HEK293 (cell line): ENCODE measurements around the gene TTLL5.

Experiments
- FEZF1 ChIP-seq: fragments of 450-650 bp; formaldehyde crosslinking; IDR thresholded peaks from 2 replicates; pipeline ENCODE4 v1.5.1; 2016; ENCODE audit warnings: missing biosample characterization, missing genetic modification characterization
- GFI1B ChIP-seq: fragments of 450-650 bp; formaldehyde crosslinking; IDR thresholded peaks from 2 replicates; pipeline ENCODE4 v1.5.1; 2016; ENCODE audit warnings: missing biosample characterization, missing genetic modification characterization
- KLF10 ChIP-seq: fragments of 450-650 bp; IDR thresholded peaks from 2 replicates; pipeline ENCODE4 v1.5.1; 2018; ENCODE audit warnings: missing biosample characterization, mild to moderate bottlenecking, missing genetic modification characterization
- KLF17 ChIP-seq: fragments of 450-650 bp; formaldehyde crosslinking; IDR thresholded peaks from 2 replicates; pipeline ENCODE4 v1.5.1; 2016; ENCODE audit warnings: missing biosample characterization, missing genetic modification characterization
- PRDM1 ChIP-seq: fragments of 450-650 bp; formaldehyde crosslinking; IDR thresholded peaks from 2 replicates; pipeline ENCODE4; 2016; ENCODE audit warnings: missing biosample characterization, missing genetic modification characterization
- PRDM10 ChIP-seq: fragments of 450-650 bp; formaldehyde crosslinking; IDR thresholded peaks from 2 replicates; pipeline ENCODE4 v1.5.1; 2016; ENCODE audit warnings: missing biosample characterization, missing genetic modification characterization
- PRDM2 ChIP-seq: fragments of 450-650 bp; formaldehyde crosslinking; IDR thresholded peaks from 2 replicates; pipeline ENCODE4 v1.5.1; 2016; ENCODE audit warnings: missing biosample characterization, missing genetic modification characterization, borderline replicate concordance
- REPIN1 ChIP-seq: fragments of 450-650 bp; formaldehyde crosslinking; IDR thresholded peaks from 2 replicates; pipeline ENCODE4 v1.5.1; 2017; ENCODE audit warnings: missing biosample characterization, missing genetic modification characterization, low read depth
- SP2 ChIP-seq: fragments of 450-650 bp; formaldehyde crosslinking; IDR thresholded peaks from 2 replicates; pipeline ENCODE4 v1.5.1; 2016; ENCODE audit warnings: missing biosample characterization, missing genetic modification characterization
- WT1 ChIP-seq: fragments of 450-650 bp; formaldehyde crosslinking; IDR thresholded peaks from 2 replicates; pipeline ENCODE4 v1.5.1; 2016; ENCODE audit warnings: missing biosample characterization, missing genetic modification characterization
- ZBTB20 ChIP-seq: fragments of 450-650 bp; formaldehyde crosslinking; IDR thresholded peaks from 2 replicates; pipeline ENCODE4 v1.5.1; 2016; ENCODE audit warnings: missing biosample characterization, missing genetic modification characterization
- ZBTB49 ChIP-seq: fragments of 450-650 bp; formaldehyde crosslinking; IDR thresholded peaks from 2 replicates; pipeline ENCODE4 v1.5.1; 2016; ENCODE audit warnings: missing biosample characterization, missing genetic modification characterization, low read depth
- ZIC2 ChIP-seq: fragments of 450-650 bp; formaldehyde crosslinking; IDR thresholded peaks from 2 replicates; pipeline ENCODE4 v1.5.1; 2016; ENCODE audit warnings: missing biosample characterization, missing genetic modification characterization
- ZNF157 ChIP-seq: fragments of 450-650 bp; formaldehyde crosslinking; IDR thresholded peaks from 2 replicates; pipeline ENCODE4 v1.5.1; 2016; ENCODE audit warnings: missing biosample characterization, missing genetic modification characterization
- ZNF16 ChIP-seq: fragments of 450-650 bp; formaldehyde crosslinking; IDR thresholded peaks from 2 replicates; pipeline ENCODE4 v1.5.1; 2016; ENCODE audit warnings: low read depth, missing biosample characterization, missing genetic modification characterization
- ZNF280D ChIP-seq: fragments of 450-650 bp; formaldehyde crosslinking; IDR thresholded peaks from 2 replicates; pipeline ENCODE4 v1.5.1; 2016; ENCODE audit warnings: missing biosample characterization, missing genetic modification characterization
- ZNF394 ChIP-seq: fragments of 450-650 bp; formaldehyde crosslinking; IDR thresholded peaks from 2 replicates; pipeline ENCODE4 v1.5.1; 2016; ENCODE audit warnings: missing biosample characterization, missing genetic modification characterization, mild to moderate bottlenecking, moderate library complexity, borderline replicate concordance
- ZNF398 ChIP-seq: fragments of 450-650 bp; formaldehyde crosslinking; IDR thresholded peaks from 2 replicates; pipeline ENCODE4 v1.5.1; 2017; ENCODE audit warnings: missing biosample characterization, missing genetic modification characterization
- ZNF558 ChIP-seq: fragments of 450-650 bp; formaldehyde crosslinking; IDR thresholded peaks from 2 replicates; pipeline ENCODE4 v1.5.1; 2016; ENCODE audit warnings: missing biosample characterization, missing genetic modification characterization
- ZNF654 ChIP-seq: fragments of 450-650 bp; formaldehyde crosslinking; IDR thresholded peaks from 2 replicates; pipeline ENCODE4 v1.5.1; 2016; ENCODE audit warnings: low read depth, missing biosample characterization, missing genetic modification characterization
- ZNF677 ChIP-seq: fragments of 450-650 bp; IDR thresholded peaks from 2 replicates; pipeline ENCODE4 v1.5.0; 2018; ENCODE audit warnings: missing biosample characterization, mild to moderate bottlenecking, missing genetic modification characterization, moderate library complexity
- ZNF701 ChIP-seq: fragments of 450-650 bp; formaldehyde crosslinking; IDR thresholded peaks from 2 replicates; pipeline ENCODE4 v1.5.1; 2016; ENCODE audit warnings: missing biosample characterization, missing genetic modification characterization
- ZNF785 ChIP-seq: fragments of 450-650 bp; formaldehyde crosslinking; IDR thresholded peaks from 2 replicates; pipeline ENCODE4 v1.5.1; 2016; ENCODE audit warnings: missing biosample characterization, missing genetic modification characterization

The TTLL5 gene

GRCh38 chr14:75711796-75712211, 50.8 kb downstream of the TTLL5 start (continued):
- TF ChIP-seq SP2 (tag by site-specific recombination), result no peak
- TF ChIP-seq GFI1B (tag by site-specific recombination), result no peak
- TF ChIP-seq ZIC2, result peak; percentile 51
- no peak for TF ChIP-seq ZNF394 (tag by site-specific recombination)
- peak; percentile 39; the same call in 1 of the 2 replicates for TF ChIP-seq WT1
- no peak for TF ChIP-seq ZNF677 (tag by site-specific recombination)
- no peak for TF ChIP-seq ZNF157 (tag by site-specific recombination)
- TF ChIP-seq ZNF785 (tag by site-specific recombination), result no peak
- TF ChIP-seq FEZF1 (tag by site-specific recombination), result peak; percentile 52
- peak; percentile 60 for TF ChIP-seq ZBTB20 (tag by site-specific recombination)
- TF ChIP-seq ZNF654, result no peak
- TF ChIP-seq KLF10 (tag by site-specific recombination), result no peak
- no peak for TF ChIP-seq REPIN1 (tag by site-specific recombination)
- TF ChIP-seq ZBTB49 (tag by site-specific recombination), result no peak
- TF ChIP-seq ZNF16 (tag by site-specific recombination), result no peak
- TF ChIP-seq PRDM2 (tag by site-specific recombination), result no peak
- no peak for TF ChIP-seq ZNF558 (tag by site-specific recombination)
- peak; percentile 97 for TF ChIP-seq PRDM10
- TF ChIP-seq ZNF398 (tag by site-specific recombination), result peak; percentile 96
- no peak for TF ChIP-seq ZNF280D (tag by site-specific recombination)
- no peak for TF ChIP-seq ZNF701 (tag by site-specific recombination)
- peak; percentile 44; the same call in 1 of the 2 replicates for TF ChIP-seq PRDM1 (tag by site-specific recombination)
- TF ChIP-seq KLF17 (tag by site-specific recombination), result no peak
